Psoas muscle (tissue), 8 donors: ENCODE results near the gene PSMD2. TPM values are rescaled to one million over a fixed set of nuclear protein-coding genes. Genes with fewer than 3 reads are reported as not detected.
A peak's percentile ranks its signal among the peaks of the same experiment; 100 is the strongest.

Source experiments
- ATAC-seq, 4 donors: fragments of 200-7000 bp; cut with Tn5 transposase; one replicate each; pipeline ENCODE4 v1.9.1; 2020; ENCODE audit warnings: moderate library complexity in 3 of 4, mild to moderate bottlenecking in 2 of 4
- DNase-seq, 2 donors: peaks; one replicate each; pipeline ENCODE4 v3.0.0-alpha.2; 2020
- H3K27ac ChIP-seq: fragments of 200-600 bp; one replicate; pipeline ENCODE4 v1.8.0; 2022
- H3K27me3 ChIP-seq, 3 donors: fragments of 200-600 bp in 1 of 3; one replicate each; pipeline versions ENCODE4 v1.6.1 to v1.8.0; 2013 to 2022; ENCODE audit warnings: low read length in 2 of 3, mild to moderate bottlenecking in 2 of 3, moderate library complexity in 1 of 3; ENCODE audit not compliant: insufficient read depth in 3 of 3
- H3K36me3 ChIP-seq, 2 donors: fragments of 200-600 bp in 1 of 2; one replicate each; pipeline versions ENCODE4 v1.6.1 to v1.8.0; 2013 to 2022; ENCODE audit warnings: low read depth in 1 of 2, mild to moderate bottlenecking in 1 of 2, moderate library complexity in 1 of 2; ENCODE audit not compliant: insufficient read depth in 1 of 2
- H3K4me1 ChIP-seq: fragments of 200-600 bp; one replicate; pipeline ENCODE4 v1.8.0; 2022
- H3K4me3 ChIP-seq: fragments of 200-600 bp; one replicate; pipeline ENCODE4 v1.8.0; 2022; ENCODE audit warnings: mild to moderate bottlenecking
- H3K9me3 ChIP-seq: fragments of 200-600 bp; one replicate; pipeline ENCODE4 v1.8.0; 2022
- CTCF ChIP-seq: fragments of 200-600 bp; IDR thresholded peaks from one replicate; pipeline ENCODE4 v1.8.0; 2022; ENCODE audit warnings: antibody characterized with exemption
- whole genome bisulfite sequencing, 3 donors: extraction: QIAGEN DNeasy Blood & Tissue Kit; methylation state at CpG; one replicate each; pipeline versions ENCODE4 v1.1.6 to v1.1.7; 2013; 5-methylcytosine and 5-hydroxymethylcytosine counted together
- intact Hi-C, 2 donors: fragments of 100-400 bp; cut with DNase I; formaldehyde crosslinking; loops; one replicate each; pipeline versions ENCODE4 v1.11.0 to v1.14.2; 2022
- polyA plus RNA-seq, 3 donors: library from polyadenylated mRNA; stranded (reverse); fragments of 200-250 nt; gene quantifications; one replicate each; pipeline ENCODE4 v1.2.3, GENCODE V29; 2013
- total RNA-seq, 4 donors: library from RNA; stranded (reverse); fragmentation: NEBNext Ultra II Directional in 2 of 4; extraction: Animal tissue kit (Norgen Biotek cat#: 25700) in 2 of 4; gene quantifications; one replicate each; pipeline versions ENCODE4 v1.2.1 to v1.2.4, GENCODE V29; 2021 to 2023
- donor health status: healthy with polysubstance abuse.
- donor health status: DM: no; HTN: no; CAD: no; lungs with moderate emphysema.
- donor health status: Bipolar disorder and iron deficiency.
- donor health status: healthy.
- donor health status: DM: yes; HTN: yes; CAD: no.
- donor health status: DM: no; HTN: no; CAD: no.
- donor health status: DM: no; HTN: no; CAD: no.
- donor health status: DM: yes; HTN: yes; CAD: no.

PSMD2 gene
- total and polyA plus RNA-seq, 7 donors: 338 to 898 (median 430) TPM

DNA sequence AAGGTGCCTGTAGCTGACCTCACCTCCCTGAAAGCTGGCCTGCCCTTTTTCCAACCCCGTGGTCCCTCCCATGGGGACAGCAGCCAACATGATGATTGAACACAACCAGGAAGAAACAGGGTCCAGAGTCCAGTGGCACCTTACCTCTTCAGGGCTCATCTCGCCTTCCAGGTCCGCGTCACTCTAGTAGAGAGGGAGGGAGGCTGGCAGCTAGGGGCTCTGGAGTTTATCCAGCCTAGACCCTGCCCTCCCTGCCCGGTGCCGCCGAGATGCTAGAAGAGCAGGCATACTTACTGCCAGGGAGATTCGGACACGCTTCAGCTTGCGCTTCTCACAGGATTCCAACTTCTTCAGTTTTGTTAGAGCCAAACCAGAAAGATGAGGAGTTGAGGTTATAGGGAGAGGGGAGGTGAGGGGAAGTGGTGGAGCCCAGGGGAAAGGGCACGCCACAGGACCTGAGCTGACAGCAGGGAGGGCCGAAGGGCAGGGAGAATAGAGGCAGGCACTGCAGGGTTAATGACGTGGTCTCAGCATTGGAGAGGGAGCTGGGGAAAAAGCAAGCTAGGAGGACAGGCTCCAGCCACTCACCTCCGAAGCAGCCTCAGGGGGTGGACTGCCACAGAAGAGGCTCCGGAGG is 53.2 kb downstream of the PSMD2 start:
- peak in 1 of 2 donors; percentile 44 for DNase-seq
- H3K27ac ChIP-seq: no peak overlapping the region
- intact Hi-C loops: no loop called here
- WGBS, 3 donors: 81 to 87% (median 81%) methylated on average over 15 of the region's 15 CpGs
- H3K36me3 ChIP-seq: peaks cover 0 to 10% of the 10 kb centered on the region in 2 donors
- no peak overlapping the region for H3K4me3 ChIP-seq
- no peak for TF ChIP-seq CTCF
- no peak for ATAC-seq
- H3K4me1 ChIP-seq: no peaks in the 10 kb centered on the region
- H3K27me3 ChIP-seq: no peaks in the 10 kb centered on the region
- no peaks in the 10 kb centered on the region for H3K9me3 ChIP-seq

- Histone ChIP-seq H3K4me1 (no peaks in the 10 kb centered on the region), H3K4me3 (no peak overlapping the region), H3K36me3 (peaks cover 0 to 10% of the 10 kb centered on the region in 2 donors), H3K9me3 (no peaks in the 10 kb centered on the region), H3K27me3 (no peaks in the 10 kb centered on the region), H3K27ac (no peak overlapping the region)
- TF ChIP-seq CTCF: no peak
- intact Hi-C loops: no loop called here
- no peak for ATAC-seq
- WGBS, 3 donors: 81 to 90% (median 86%) methylated on average over 9 to 11 of the region's 11 CpGs
- peak in 1 of 2 donors; percentile 23 for DNase-seq
These were observed 54.0 kb downstream of the PSMD2 start for GRCh38 chr3:184352897-184353545.

GRCh38 chr3:184353546-184353941 is 54.5 kb downstream of the PSMD2 start:
- Histone ChIP-seq H3K36me3 (peaks cover 0 to 10% of the 10 kb centered on the region in 2 donors), H3K4me1 (no peaks in the 10 kb centered on the region), H3K27ac (no peak overlapping the region), H3K9me3 (no peaks in the 10 kb centered on the region), H3K27me3 (no peaks in the 10 kb centered on the region), H3K4me3 (no peak overlapping the region)
- no peak for TF ChIP-seq CTCF
- no peak for ATAC-seq
- intact Hi-C loops: no loop called here
- 88 to 96% (median 93%) methylated on average over 11 of the region's 11 CpGs for WGBS, 3 donors
- no peak for DNase-seq

DNA sequence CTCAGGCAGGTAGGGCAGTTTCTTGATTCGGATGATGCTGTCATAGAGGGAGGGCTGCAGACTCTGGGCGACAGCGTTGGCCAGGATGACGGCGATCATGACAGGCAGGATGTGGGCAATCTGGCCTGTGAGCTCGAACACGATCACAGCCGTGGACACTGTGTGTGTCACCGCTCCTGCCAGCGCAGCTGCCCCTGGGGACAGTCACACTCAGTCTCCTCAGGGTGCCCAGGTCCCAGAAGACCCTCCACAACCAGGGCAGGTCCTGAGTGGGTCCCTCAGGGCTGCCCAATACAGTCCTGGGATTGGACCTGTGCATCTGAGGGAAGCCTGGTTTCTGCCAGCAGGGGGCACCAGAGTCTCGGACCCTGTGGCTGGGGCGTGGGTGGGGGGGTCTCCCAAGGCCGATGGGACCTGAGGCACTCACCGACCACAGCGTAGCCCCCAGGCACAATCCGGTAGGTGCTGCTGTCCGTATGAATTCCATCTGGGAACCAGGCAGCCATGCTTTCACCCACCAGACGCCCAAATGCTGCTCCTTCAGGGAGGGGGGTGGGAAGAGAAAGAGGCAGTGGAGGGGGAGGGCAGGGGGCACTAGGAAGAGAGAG is 55.2 kb downstream of the PSMD2 start:
- 50 to 58% (median 57%) methylated on average over 17 to 18 of the region's 18 CpGs for WGBS, 3 donors
- H3K9me3 ChIP-seq: no peaks in the 10 kb centered on the region
- intact Hi-C loops: no loop called here

More for the DNA sequence above, 55.2 kb downstream of the PSMD2 start:
- no peaks in the 10 kb centered on the region for H3K4me1 ChIP-seq
- DNase-seq (peak in 1 of 2 donors; percentile 58), ATAC-seq (peak; percentile 43 to 71 (median 55))
- no peak overlapping the region for H3K4me3 ChIP-seq
- TF ChIP-seq CTCF: peak; percentile 56
- peaks cover 0 to 10% of the 10 kb centered on the region in 2 donors for H3K36me3 ChIP-seq
- H3K27me3 ChIP-seq: no peaks in the 10 kb centered on the region
- H3K27ac ChIP-seq: no peak overlapping the region
